ENCODE measurements around the gene SLC52A3. TPM values are rescaled to one million over a fixed set of nuclear protein-coding genes. Genes with fewer than 3 reads are reported as not detected.

The SLC52A3 gene
- 0.34 and 3.5 TPM in 2 replicates for total RNA-seq

GRCh38 chr20:768426-768978 is at the start of gene SLC52A3:
TSS of gene SLC52A3 (minus strand) at chr20:768500. CDS start at chr20:765774, 2,726 bp downstream.

Other genes with a start within 250 kb of the SLC52A3 start
- gene CSNK2A1, start 224.7 kb downstream of the SLC52A3 start, total RNA-seq = 299 and 302 TPM in 2 replicates
- not detected in 2 replicates for gene TCF15, start 158.2 kb downstream of the SLC52A3 start, total RNA-seq
- gene SRXN1, start 115.3 kb downstream of the SLC52A3 start, total RNA-seq = 90.8 and 111 TPM in 2 replicates
- not detected in 2 replicates for gene SCRT2, start 92.7 kb downstream of the SLC52A3 start, total RNA-seq
- 7.9 and 10.3 TPM in 2 replicates for gene FAM110A, start 65.2 kb upstream of the SLC52A3 start, total RNA-seq
- gene ANGPT4, start 147.8 kb upstream of the SLC52A3 start, total RNA-seq = not detected in 2 replicates
- gene RSPO4, start 233.8 kb upstream of the SLC52A3 start, total RNA-seq = not detected in 2 replicates